Endodermal cell (in vitro differentiated cells): Measurements from ENCODE around the gene RAB17. TPM values are rescaled to one million over a fixed set of nuclear protein-coding genes. Genes with fewer than 3 reads are reported as not detected.

Experiments
- DNase-seq: peaks from one replicate; pipeline ENCODE4 v3.0.0-alpha.2; 2017
- H3K27ac ChIP-seq: 2 replicates; pipeline ENCODE4 v1.5.1; 2013; ENCODE audit warnings: mild to moderate bottlenecking, low read depth, low read length, moderate library complexity
- H3K27me3 ChIP-seq: 2 replicates; pipeline ENCODE4 v1.6.1; 2013; ENCODE audit warnings: mild to moderate bottlenecking, low read length, moderate library complexity; ENCODE audit not compliant: insufficient read depth, control insufficient read depth, poor library complexity, severe bottlenecking
- H3K36me3 ChIP-seq: 2 replicates; pipeline ENCODE4 v1.7.0; 2013; ENCODE audit warnings: mild to moderate bottlenecking, low read length, moderate library complexity; ENCODE audit not compliant: control insufficient read depth, insufficient read depth
- H3K4me1 ChIP-seq: one replicate; pipeline ENCODE4 v1.7.0; 2013; ENCODE audit warnings: low read length; ENCODE audit not compliant: control insufficient read depth, insufficient read depth
- H3K4me3 ChIP-seq: 2 replicates; pipeline ENCODE4 v1.5.1; 2013; ENCODE audit warnings: mild to moderate bottlenecking, low read length, moderate library complexity
- H3K9ac ChIP-seq: 2 replicates; pipeline ENCODE4 v1.6.1; 2013; ENCODE audit warnings: mild to moderate bottlenecking, low read length, moderate library complexity; ENCODE audit not compliant: poor library complexity, severe bottlenecking; ENCODE audit errors: extremely low read depth
- H3K9me3 ChIP-seq: 2 replicates; pipeline ENCODE4 v1.6.1; 2013; ENCODE audit warnings: mild to moderate bottlenecking, low read length, moderate library complexity; ENCODE audit not compliant: control insufficient read depth
- H3K27ac Mint-ChIP-seq: 2 replicates; pipeline ENCODE4 v1.8.0; 2020; ENCODE audit warnings: mixed read lengths
- H3K27me3 Mint-ChIP-seq: 2 replicates; pipeline ENCODE4 v1.8.0; 2021; ENCODE audit warnings: mild to moderate bottlenecking, mixed read lengths; ENCODE audit not compliant: insufficient read depth
- H3K36me3 Mint-ChIP-seq: 2 replicates; pipeline ENCODE4 v1.8.0; 2020; ENCODE audit warnings: low read depth, mixed read lengths
- H3K4me1 Mint-ChIP-seq: 2 replicates; pipeline ENCODE4 v1.8.0; 2020; ENCODE audit warnings: mixed read lengths
- H3K4me3 Mint-ChIP-seq: 2 replicates; pipeline ENCODE4 v1.8.0; 2020; ENCODE audit warnings: mild to moderate bottlenecking, moderate library complexity, mixed read lengths
- H3K9me3 Mint-ChIP-seq: 2 replicates; pipeline ENCODE4 v1.8.0; 2020; ENCODE audit warnings: mild to moderate bottlenecking, mixed read lengths
- CTCF ChIP-seq: fragments of 200-600 bp; sonication (generic); conservative IDR thresholded peaks from 2 replicates; pipeline ENCODE4 v1.5.0; 2021; ENCODE audit warnings: antibody characterized with exemption, mild to moderate bottlenecking
- WGBS, 2 experiments: methylation state at CpG; one replicate each; pipeline versions ENCODE4 v1.1.5 to v1.1.7; 2013; ENCODE audit warnings: missing lambda C conversion rate in 2 of 2, mixed read lengths in 1 of 2; ENCODE audit not compliant: insufficient coverage in 1 of 2, insufficient read length in 1 of 2; 5-methylcytosine and 5-hydroxymethylcytosine counted together
- total RNA-seq, 2 donors: library from RNA; stranded (reverse); fragmentation: NEBNext Ultra II Directional in 1 of 2; extraction: Animal tissue kit (Norgen Biotek cat#: 25700) in 1 of 2; gene quantifications; 2 replicates in 1 of 2; 3 replicates in 1 of 2; pipeline ENCODE4 v1.2.1, GENCODE V29; 2021

The RAB17 gene
- total RNA-seq, 2 donors from 2014 or later = 235 to 369 TPM

- no peak overlapping the region for H3K9ac ChIP-seq
- no peak overlapping the region for H3K4me3 ChIP-seq
- 66 to 79% methylated on average over 4 to 5 of the region's 5 CpGs for WGBS, 2 experiments
- no peaks in the 10 kb centered on the region for H3K36me3 Mint-ChIP-seq
- DNase-seq = no peak
- H3K4me1 ChIP-seq = peaks cover 12% of the 10 kb centered on the region
- H3K9me3 Mint-ChIP-seq = peaks cover 10% of the 10 kb centered on the region
- peaks cover 18% of the 10 kb centered on the region for H3K4me1 Mint-ChIP-seq
- no peaks in the 10 kb centered on the region for H3K36me3 ChIP-seq
- no peak for TF ChIP-seq CTCF
- no peaks in the 10 kb centered on the region for H3K27me3 ChIP-seq
- no peaks in the 10 kb centered on the region for H3K9me3 ChIP-seq
- H3K27ac ChIP-seq = no peak overlapping the region
- no peak overlapping the region for H3K4me3 Mint-ChIP-seq
- peaks cover 2% of the 10 kb centered on the region for H3K27me3 Mint-ChIP-seq
- peak overlapping the region; percentile 33 for H3K27ac Mint-ChIP-seq
Observed at GRCh38 chr2:237541243-237541642, 49.3 kb downstream of the RAB17 start.

GRCh38 chr2:237540823-237541222 lies 49.7 kb downstream of the RAB17 start:
- Mint-ChIP-seq H3K27me3 (peaks cover 2% of the 10 kb centered on the region), H3K27ac (no peak overlapping the region), H3K36me3 (no peaks in the 10 kb centered on the region), H3K4me1 (peaks cover 14% of the 10 kb centered on the region), H3K9me3 (peaks cover 10% of the 10 kb centered on the region), H3K4me3 (no peak overlapping the region)
- no peaks in the 10 kb centered on the region for H3K9me3 ChIP-seq
- no peak for TF ChIP-seq CTCF
- peaks cover 9% of the 10 kb centered on the region for H3K4me1 ChIP-seq
- no peaks in the 10 kb centered on the region for H3K27me3 ChIP-seq
- no peak for DNase-seq
- no peak overlapping the region for H3K27ac ChIP-seq
- WGBS, 2 experiments = 85 to 87% methylated on average over 2 to 6 of the region's 6 CpGs
- H3K4me3 ChIP-seq = no peak overlapping the region
- no peak overlapping the region for H3K9ac ChIP-seq
- H3K36me3 ChIP-seq = no peaks in the 10 kb centered on the region

- H3K4me3 ChIP-seq = no peak overlapping the region
- H3K4me1 ChIP-seq = peaks cover 9% of the 10 kb centered on the region
- H3K27ac ChIP-seq = no peak overlapping the region
- H3K27me3 ChIP-seq = no peaks in the 10 kb centered on the region
- Mint-ChIP-seq H3K4me3 (no peak overlapping the region), H3K9me3 (peaks cover 10% of the 10 kb centered on the region), H3K36me3 (no peaks in the 10 kb centered on the region), H3K4me1 (peaks cover 12% of the 10 kb centered on the region), H3K27me3 (peaks cover 2% of the 10 kb centered on the region), H3K27ac (no peak overlapping the region)
- no peak for DNase-seq
- no peak overlapping the region for H3K9ac ChIP-seq
- no peaks in the 10 kb centered on the region for H3K9me3 ChIP-seq
- TF ChIP-seq CTCF = no peak
- no peaks in the 10 kb centered on the region for H3K36me3 ChIP-seq
- 92 to 100% methylated on average over 6 to 13 of the region's 13 CpGs for WGBS, 2 experiments
Observed at GRCh38 chr2:237540223-237540775, 50.2 kb downstream of the RAB17 start.
